Pancreas (tissue), 10 donors: Measurements from ENCODE around the gene SERPINA1. TPM values are rescaled to one million over a fixed set of nuclear protein-coding genes. Genes with fewer than 3 reads are reported as not detected.

Experiments
- ATAC-seq, 4 donors: fragments of 200-7000 bp; cut with Tn5 transposase; one replicate each; pipeline versions ENCODE4 v1.8.0 to v1.9.1; 2020; ENCODE audit warnings: mild to moderate bottlenecking in 4 of 4, moderate library complexity in 4 of 4
- DNase-seq, 6 donors: peaks; one replicate each; pipeline ENCODE4 v3.0.0-alpha.2; 2020
- FAIRE-seq: peaks from 2 replicates; lab custom pipeline; 2012; peaks lifted over from hg19 to GRCh38; lab: Jason Lieb, UNC
- H3K27ac ChIP-seq, 4 donors: fragments of 200-600 bp; sonication (generic); 1 replicate in 3 of 4; 2 replicates in 1 of 4; pipeline versions ENCODE4 v1.5.0 to v1.8.0; 2020
- H3K27me3 ChIP-seq, 4 donors: fragments of 200-600 bp; one replicate each; pipeline ENCODE4 v1.8.0; 2021
- H3K36me3 ChIP-seq, 3 donors: fragments of 200-600 bp; sonication (generic) in 1 of 3; one replicate each; pipeline versions ENCODE4 v1.5.0 to v1.8.0; 2020 to 2021
- H3K4me1 ChIP-seq, 3 donors: fragments of 200-600 bp; one replicate each; pipeline ENCODE4 v1.8.0; 2021
- H3K4me3 ChIP-seq, 4 donors: fragments of 200-600 bp; sonication (generic) in 2 of 4; one replicate each; pipeline versions ENCODE4 v1.5.0 to v1.8.0; 2020 to 2021
- H3K9me3 ChIP-seq, 4 donors: fragments of 200-600 bp; one replicate each; pipeline ENCODE4 v1.8.0; 2021
- WGBS, 2 donors: extraction: QIAGEN DNeasy Blood & Tissue Kit; methylation state at CpG; one replicate each; pipeline ENCODE4 v1.1.7; 2013; 5-methylcytosine and 5-hydroxymethylcytosine counted together
- intact Hi-C, 3 donors: fragments of 100-400 bp; cut with DNase I; formaldehyde crosslinking; loops; one replicate each; pipeline versions ENCODE4 v1.11.1 to v1.14.2; 2022
- polyA plus RNA-seq, 2 donors: library from polyadenylated mRNA; stranded (reverse); fragments of 200-250 nt; gene quantifications; one replicate each; pipeline ENCODE4 v1.2.3, GENCODE V29; 2013
- total RNA-seq, 6 donors: library from RNA; stranded (reverse); fragmentation: NEBNext Ultra II Directional in 4 of 6; extraction: Animal tissue kit (Norgen Biotek cat#: 25700) in 4 of 6; gene quantifications; one replicate each; pipeline versions ENCODE4 v1.2.1 to v1.2.4, GENCODE V29; 2021 to 2023
- TF ChIP-seq, protein P1 (sequence below), 4 donors: fragments of 200-600 bp; sonication (generic) in 3 of 4; IDR thresholded peaks; one replicate each; pipeline versions ENCODE4 v1.5.0 to v1.8.0; 2021; ENCODE audit warnings: antibody characterized with exemption in 4 of 4
- donor health status: healthy with polysubstance abuse.
- donor health status: DM: no; HTN: no; CAD: no; lungs with moderate emphysema.
- donor health status: DM: no; HTN: no; CAD: no.
- donor health status: control.
- donor health status: control.
- donor health status: Bipolar disorder and iron deficiency.
- donor health status: DM: yes; HTN: yes; CAD: no.
- donor health status: DM: no; HTN: no; CAD: no.
- donor health status: DM: no; HTN: no; CAD: no.
- donor health status: DM: yes; HTN: yes; CAD: no.

SERPINA1 gene
- total and polyA plus RNA-seq, 8 donors, result 45.0 to 328 (median 170) TPM

DNA sequence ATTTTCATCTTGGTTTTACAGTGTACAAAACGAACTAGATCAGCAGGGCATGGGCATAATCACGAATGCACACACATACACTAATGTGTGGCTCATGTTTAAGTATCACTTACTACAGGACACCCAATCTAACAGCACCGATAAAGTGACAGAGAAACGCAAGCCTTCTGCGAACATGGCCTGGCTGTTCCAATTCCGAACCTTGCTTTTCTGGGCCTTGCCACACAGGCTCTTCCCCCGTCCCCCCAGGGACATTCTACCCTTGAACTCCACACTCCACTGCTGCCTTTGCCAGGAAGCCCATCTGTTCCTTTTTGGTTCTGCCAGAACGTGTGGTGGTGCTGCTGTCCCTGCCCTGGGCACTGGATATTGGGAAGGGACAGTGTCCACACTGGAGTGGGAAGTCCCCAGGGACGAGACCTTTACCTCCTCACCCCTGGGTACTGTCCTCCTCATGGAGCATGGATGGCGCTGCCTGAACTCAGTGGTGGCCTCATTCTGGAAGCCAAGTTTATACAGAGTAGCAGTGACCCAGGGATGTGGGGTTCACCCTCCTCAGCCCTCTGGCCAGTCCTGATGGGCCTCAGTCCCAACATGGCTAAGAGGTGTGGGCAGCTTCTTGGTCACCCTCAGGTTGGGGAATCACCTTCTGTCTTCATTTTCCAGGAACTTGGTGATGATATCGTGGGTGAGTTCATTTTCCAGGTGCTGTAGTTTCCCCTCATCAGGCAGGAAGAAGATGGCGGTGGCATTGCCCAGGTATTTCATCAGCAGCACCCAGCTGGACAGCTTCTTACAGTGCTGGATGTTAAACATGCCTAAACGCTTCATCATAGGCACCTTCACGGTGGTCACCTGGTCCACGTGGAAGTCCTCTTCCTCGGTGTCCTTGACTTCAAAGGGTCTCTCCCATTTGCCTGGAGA is 7.9 kb downstream of the SERPINA1 start:
- ATAC-seq (no peak), FAIRE-seq (no peak), DNase-seq (no peak)
- Histone ChIP-seq H3K4me3 (no peak overlapping the region), H3K27ac (no peak overlapping the region), H3K9me3 (no peaks in the 10 kb centered on the region), H3K36me3 (no peaks in the 10 kb centered on the region), H3K27me3 (no peaks in the 10 kb centered on the region), H3K4me1 (no peaks in the 10 kb centered on the region)
- TF ChIP-seq, protein P1, sequence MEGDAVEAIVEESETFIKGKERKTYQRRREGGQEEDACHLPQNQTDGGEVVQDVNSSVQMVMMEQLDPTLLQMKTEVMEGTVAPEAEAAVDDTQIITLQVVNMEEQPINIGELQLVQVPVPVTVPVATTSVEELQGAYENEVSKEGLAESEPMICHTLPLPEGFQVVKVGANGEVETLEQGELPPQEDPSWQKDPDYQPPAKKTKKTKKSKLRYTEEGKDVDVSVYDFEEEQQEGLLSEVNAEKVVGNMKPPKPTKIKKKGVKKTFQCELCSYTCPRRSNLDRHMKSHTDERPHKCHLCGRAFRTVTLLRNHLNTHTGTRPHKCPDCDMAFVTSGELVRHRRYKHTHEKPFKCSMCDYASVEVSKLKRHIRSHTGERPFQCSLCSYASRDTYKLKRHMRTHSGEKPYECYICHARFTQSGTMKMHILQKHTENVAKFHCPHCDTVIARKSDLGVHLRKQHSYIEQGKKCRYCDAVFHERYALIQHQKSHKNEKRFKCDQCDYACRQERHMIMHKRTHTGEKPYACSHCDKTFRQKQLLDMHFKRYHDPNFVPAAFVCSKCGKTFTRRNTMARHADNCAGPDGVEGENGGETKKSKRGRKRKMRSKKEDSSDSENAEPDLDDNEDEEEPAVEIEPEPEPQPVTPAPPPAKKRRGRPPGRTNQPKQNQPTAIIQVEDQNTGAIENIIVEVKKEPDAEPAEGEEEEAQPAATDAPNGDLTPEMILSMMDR (IDR thresholded peaks at IDR 0.05), result no peak
- WGBS, 2 donors, result 63 to 73% methylated on average over 16 of the region's 16 CpGs
- intact Hi-C loops, result no loop called here

DNA sequence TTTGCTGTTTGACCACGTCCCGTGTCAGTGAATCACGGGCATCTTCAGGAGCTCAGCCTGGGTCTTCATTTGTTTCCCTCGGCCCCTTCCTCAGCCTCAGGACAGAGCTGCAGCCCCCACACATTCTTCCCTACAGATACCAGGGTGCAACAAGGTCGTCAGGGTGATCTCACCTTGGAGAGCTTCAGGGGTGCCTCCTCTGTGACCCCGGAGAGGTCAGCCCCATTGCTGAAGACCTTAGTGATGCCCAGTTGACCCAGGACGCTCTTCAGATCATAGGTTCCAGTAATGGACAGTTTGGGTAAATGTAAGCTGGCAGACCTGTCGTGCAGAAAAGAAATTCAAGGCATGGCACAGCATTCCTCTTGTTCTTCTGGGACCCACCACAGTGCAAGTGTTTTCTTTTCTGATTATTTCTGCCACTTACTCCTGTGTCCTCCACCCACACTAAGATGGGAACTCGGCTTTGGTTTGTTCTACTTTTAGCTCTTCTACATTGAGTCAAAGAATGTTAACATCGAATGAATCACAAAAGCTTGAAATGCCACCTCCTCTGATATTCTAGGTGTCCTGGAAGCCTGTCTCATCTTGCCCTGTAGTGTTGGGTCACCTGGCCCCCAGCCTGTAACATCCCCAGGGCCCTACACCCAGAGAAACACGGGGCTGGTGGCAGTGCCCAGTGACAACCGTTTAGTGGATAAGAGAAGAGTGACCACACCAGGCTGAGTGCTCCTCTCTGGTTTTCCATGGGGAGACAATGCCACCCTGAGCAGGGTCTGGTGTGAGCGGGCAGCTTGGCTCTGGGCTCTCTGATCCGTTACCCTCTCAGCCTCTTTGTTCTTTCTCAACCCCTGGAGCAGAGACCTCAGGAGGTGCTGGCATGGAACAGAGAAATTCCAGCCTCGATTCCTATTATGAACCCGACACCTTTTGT is 8.8 kb downstream of the SERPINA1 start:
- WGBS, 2 donors, result 59 to 74% methylated on average over 16 of the region's 16 CpGs
- Histone ChIP-seq H3K36me3 (no peaks in the 10 kb centered on the region), H3K4me1 (no peaks in the 10 kb centered on the region), H3K4me3 (no peak overlapping the region), H3K27ac (no peak overlapping the region), H3K27me3 (no peaks in the 10 kb centered on the region), H3K9me3 (no peaks in the 10 kb centered on the region)
- intact Hi-C loops, result no loop called here
- no peak for ATAC-seq
- DNase-seq, result no peak
- TF ChIP-seq, protein P1 (IDR thresholded peaks at IDR 0.05), result no peak
- no peak for FAIRE-seq

DNA sequence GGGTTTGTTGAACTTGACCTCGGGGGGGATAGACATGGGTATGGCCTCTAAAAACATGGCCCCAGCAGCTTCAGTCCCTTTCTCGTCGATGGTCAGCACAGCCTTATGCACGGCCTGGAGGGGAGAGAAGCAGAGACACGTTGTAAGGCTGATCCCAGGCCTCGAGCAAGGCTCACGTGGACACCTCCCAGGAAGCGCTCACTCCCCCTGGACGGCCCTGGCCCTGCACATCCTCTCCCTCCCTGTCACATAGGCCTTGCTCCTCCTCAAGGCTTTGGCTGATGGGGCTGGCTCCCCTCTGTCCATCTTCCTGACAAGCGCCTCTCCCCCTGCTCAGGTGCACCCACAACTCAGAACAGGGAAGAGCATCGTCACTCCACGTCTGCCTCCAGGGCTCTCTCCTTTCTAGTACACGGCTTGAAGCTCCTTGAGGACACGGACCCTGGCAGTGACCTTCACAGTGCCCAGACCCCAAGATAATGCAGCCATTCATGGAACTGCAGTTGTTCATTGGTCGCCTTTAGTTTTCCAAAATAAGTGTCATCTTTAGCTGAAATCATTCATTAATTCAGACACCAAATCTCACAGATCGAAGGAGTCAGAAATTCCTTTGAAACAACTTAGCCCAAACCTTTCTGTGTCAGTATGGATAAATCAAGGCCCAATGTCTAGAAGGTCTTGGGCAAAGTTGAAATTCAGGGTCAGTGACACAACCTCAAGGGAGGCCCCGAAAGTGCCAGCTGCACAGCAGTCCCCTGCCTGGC is 9.7 kb downstream of the SERPINA1 start:
- FAIRE-seq, result no peak

DNA sequence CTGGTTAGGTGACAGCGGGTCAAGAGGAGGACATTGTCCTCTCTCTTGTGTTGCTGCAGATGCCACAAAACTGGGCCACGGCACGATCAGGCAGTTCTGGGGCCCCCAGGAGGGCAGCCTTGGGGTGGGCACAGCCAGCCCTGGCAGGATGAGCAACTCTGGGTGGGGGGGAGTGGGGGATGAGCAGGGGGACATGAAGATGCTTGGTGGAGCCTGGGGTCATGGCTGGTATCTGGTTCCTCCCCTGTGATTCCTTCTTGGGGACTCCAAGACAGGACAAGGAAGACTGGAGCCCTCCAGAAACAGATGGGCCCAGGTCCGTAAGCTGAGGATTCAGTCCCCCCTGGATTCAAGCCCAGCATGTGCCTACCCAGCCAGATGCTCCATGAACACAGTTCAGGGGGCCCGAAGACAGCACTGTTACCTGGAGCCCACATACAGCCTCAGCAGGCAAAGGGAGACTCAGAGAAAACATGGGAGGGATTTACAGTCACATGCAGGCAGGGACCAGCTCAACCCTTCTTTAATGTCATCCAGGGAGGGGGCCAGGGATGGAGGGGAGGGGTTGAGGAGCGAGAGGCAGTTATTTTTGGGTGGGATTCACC is 10.4 kb downstream of the SERPINA1 start:
- ATAC-seq, result no peak
- no peak overlapping the region for H3K4me3 ChIP-seq
- no peak overlapping the region for H3K27ac ChIP-seq
- no peaks in the 10 kb centered on the region for H3K36me3 ChIP-seq
- no peaks in the 10 kb centered on the region for H3K9me3 ChIP-seq
- no peak for DNase-seq
- H3K4me1 ChIP-seq, result no peaks in the 10 kb centered on the region
- intact Hi-C loops, result no loop called here
- TF ChIP-seq, protein P1 (IDR thresholded peaks at IDR 0.05), result no peak
- no peaks in the 10 kb centered on the region for H3K27me3 ChIP-seq
- FAIRE-seq, result no peak
- 76 to 84% methylated on average over 6 of the region's 6 CpGs for WGBS, 2 donors

More for the DNA sequence above, 9.7 kb downstream of the SERPINA1 start:
- H3K27ac ChIP-seq, result no peak overlapping the region
- no peaks in the 10 kb centered on the region for H3K4me1 ChIP-seq
- intact Hi-C loops, result no loop called here
- H3K4me3 ChIP-seq, result no peak overlapping the region
- no peaks in the 10 kb centered on the region for H3K36me3 ChIP-seq
- TF ChIP-seq, protein P1 (IDR thresholded peaks at IDR 0.05), result no peak
- no peaks in the 10 kb centered on the region for H3K9me3 ChIP-seq
- WGBS, 2 donors, result 69 to 75% methylated on average over 16 to 17 of the region's 17 CpGs
- ATAC-seq, result no peak
- no peaks in the 10 kb centered on the region for H3K27me3 ChIP-seq
- DNase-seq, result no peak
